HG03520 (cell line): ENCODE data around the gene ARID1B.
A peak's percentile ranks its signal among the peaks of the same experiment; 100 is the strongest.

Experiments
- ATAC-seq: cut with Tn5 transposase; IDR thresholded peaks from one replicate; pipeline ENCODE4 v1.9.1; 2021; ENCODE audit warnings: mild to moderate bottlenecking, moderate library complexity; ENCODE audit not compliant: unreplicated experiment

Gene ARID1B

GRCh38 chr6:156876302-156876701, 99.1 kb downstream of the ARID1B start:
- no peak for ATAC-seq

DNA sequence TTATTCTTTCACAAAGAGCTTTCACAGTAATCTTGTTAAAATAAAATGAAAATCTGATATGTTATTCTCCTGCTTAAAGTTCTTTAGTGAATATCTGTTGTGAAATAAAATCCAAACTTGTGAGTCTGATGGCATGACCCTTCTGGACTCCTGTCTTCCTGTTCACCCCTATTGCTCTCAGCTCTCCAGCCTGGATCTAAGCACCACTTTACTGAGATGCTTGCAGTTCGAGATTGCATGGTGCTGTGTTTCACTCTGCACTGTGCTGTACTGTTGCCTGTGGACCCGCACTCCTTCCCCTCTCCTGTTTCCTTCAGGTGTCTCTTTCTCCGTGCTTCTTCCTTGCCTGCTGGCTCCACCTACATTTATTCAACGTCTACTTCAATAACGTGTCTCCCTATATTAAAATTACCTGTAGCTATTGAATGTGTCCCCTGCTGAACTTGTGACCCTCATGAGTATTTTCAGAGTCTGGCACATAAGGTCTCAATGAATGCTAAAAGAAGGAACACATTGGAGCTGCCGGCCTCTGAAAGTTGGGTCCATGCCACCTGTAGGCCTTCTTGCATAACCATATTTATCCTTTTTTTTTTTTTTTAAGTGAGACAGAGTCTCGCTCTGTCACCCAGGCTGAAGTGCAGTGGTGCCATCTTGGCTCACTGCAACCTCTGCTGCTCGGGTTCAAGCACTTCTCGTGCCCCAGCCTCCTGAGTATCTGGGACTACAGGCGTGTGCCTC, 100.1 kb downstream of the ARID1B start:
- no peak for ATAC-seq

- ATAC-seq: no peak
Observed at GRCh38 chr6:156878681-156879080, 101.5 kb downstream of the ARID1B start.

- ATAC-seq: no peak
Observed at GRCh38 chr6:156879186-156879585, 102.0 kb downstream of the ARID1B start.

DNA sequence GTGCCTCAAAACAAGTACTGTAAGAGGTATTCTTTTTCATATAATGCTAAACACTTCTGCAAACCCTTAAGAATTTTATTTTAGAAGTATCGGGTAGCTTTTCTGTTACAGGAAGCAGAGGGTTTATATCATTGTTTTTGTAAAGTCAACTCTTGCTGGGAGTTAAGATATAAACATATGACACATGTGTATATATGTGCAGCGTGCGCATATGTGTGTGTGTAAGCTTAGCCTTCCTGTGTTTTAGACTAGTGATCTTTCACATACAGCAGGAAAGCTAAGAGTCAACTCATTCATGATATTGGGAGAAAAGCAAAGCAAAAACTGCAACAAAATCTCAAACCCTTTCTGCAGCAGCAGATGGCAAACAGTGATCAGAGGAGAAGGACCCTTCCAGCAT, 102.4 kb downstream of the ARID1B start:
- ATAC-seq: no peak

DNA sequence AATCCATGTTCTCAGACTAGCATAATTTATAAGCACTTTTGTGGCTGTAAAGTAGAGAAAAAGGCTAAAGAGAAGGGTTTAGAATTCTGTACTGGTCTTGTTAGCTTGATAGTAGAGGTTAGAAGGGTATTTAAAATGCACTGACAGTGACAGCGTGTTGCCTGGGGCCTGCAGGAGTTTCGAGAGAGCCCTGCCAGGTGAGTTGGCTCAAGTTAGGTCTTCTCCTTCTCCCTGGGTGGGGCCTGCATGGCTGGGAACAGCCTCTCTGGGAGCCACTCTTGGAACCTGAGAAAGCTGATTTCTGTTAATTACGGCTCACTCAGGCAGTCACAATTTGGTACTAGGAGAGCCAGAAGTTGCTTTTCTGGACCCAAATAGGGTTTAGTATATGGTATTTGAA, 103.7 kb downstream of the ARID1B start:
- ATAC-seq: no peak

GRCh38 chr6:156881687-156882629, 104.8 kb downstream of the ARID1B start:
- ATAC-seq: no peak

DNA sequence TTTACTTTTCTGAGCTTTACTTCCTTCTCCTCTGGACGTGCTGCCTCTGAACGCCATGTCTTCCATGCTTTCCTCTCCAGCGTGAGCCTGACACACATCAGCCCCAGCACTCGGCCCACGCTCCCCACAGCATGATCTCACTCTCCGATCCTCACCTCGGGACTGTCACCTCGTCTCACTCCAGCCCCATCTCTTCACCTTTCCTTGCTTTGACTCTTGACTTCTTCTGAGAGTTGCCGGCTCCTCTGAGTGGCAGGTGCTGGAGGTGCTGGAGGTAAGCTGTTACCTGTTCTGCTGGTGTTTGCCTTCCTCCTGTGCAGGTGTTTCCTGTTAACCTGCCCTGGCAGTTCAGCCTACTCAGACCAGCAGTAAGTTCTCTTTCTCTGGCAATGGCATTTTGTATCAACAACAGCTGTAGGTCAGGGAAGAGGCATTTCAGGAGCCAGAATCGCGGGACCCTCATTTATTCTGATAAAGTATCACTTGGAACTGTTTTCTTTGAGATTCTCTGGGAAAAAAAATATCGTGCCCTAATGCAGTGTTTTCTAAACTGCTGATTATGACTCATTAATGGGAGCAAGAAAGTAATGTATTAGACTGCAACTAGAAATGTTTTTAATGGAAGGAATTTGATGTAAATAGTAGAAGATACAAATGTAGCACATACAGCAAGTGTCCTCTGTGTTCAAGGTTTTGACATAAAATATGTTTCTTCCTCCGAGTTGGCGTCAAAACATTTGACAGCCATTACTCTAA, 106.5 kb downstream of the ARID1B start:
- ATAC-seq: no peak

DNA sequence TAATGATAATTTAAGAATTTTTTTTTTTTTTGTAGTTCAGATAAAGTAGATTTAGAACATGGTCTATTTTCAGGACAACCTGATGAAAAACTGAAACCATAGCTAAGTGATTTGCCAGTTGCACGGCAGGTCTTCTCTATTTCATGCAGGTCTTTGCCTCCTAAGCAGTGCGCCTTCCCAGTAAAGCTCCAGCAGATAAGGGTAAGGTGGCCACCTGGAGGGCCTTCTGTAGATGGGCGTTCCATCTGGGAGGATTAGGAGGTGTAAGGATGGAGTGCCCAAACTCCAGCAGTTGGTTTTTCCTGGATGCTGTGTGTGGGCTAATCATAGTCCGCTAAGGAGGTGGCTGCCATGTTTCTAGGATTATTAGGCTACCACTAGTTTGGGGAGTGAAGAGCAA, 107.1 kb downstream of the ARID1B start:
- no peak for ATAC-seq

DNA sequence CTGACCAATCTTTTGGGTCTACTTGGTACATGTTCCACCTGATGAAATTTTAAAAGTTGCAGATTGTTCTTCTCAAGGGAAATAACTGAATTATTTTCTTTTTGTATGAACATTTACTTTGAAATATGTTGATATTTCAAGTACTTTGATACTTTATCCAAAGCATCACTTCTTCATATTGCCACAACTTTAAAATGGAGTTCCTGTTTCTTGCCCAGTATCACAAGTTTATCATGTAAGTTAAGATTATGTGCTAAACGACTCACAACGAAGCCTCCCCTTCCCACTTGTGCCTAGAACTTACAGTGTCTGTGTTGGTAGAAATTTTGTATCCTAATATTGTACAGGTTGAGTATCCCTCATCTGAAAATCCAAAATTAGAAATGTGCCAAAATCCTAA, 108.4 kb downstream of the ARID1B start:
- no peak for ATAC-seq

DNA sequence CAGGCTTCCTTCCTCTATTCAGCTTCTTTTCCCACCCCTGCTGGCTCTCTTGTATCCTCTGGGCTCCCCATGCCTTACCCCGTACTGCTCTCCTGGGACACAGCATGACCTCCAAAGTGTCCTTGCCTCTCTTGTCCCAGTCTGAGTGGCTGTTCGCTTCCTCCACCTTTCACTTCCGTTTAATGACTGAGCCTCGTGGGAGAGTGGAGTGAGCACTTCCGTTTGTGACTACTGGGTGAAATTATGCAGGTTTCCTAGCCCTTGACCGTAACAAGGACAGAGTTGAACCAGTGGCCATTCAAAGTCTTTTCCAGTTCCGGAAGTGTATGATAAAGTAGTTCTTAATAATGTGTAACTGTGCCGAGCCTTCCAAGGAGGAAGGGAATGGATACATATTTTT, 109.2 kb downstream of the ARID1B start:
- ATAC-seq: peak; percentile 85

- no peak for ATAC-seq
Observed at GRCh38 chr6:156887623-156888269, 110.6 kb downstream of the ARID1B start.

GRCh38 chr6:156889469-156889868, 112.3 kb downstream of the ARID1B start:
- ATAC-seq: no peak

GRCh38 chr6:156889986-156890385, 112.8 kb downstream of the ARID1B start:
- ATAC-seq: no peak

GRCh38 chr6:156890627-156891314, 113.6 kb downstream of the ARID1B start:
- ATAC-seq: no peak

- ATAC-seq: no peak
Observed at GRCh38 chr6:156897907-156898531, 120.8 kb downstream of the ARID1B start.

GRCh38 chr6:156899071-156899470, 121.9 kb downstream of the ARID1B start:
- no peak for ATAC-seq

- no peak for ATAC-seq
Observed at GRCh38 chr6:156899532-156900135, 122.5 kb downstream of the ARID1B start.

DNA sequence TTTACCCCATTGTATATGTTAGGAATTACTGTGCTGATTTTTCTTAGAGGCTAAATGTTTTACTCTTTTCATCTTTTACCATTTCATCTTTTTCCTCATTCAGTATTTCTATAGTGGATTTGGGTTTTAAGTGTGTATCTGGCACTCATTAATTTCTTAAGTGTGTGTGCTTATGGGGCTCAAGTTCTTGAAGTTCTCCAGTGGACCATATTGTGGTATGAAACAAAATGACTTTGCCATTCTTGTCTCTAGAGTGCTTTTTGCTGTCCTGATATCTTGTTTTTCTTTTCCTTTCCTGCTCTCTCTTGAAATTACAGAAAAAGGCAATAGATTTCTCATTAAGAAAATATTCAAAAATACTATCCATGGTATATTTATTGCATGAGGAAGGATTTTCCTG, 123.1 kb downstream of the ARID1B start:
- ATAC-seq: no peak
